ENCODE measurements around the gene FBXO30. TPM values are rescaled to one million over a fixed set of nuclear protein-coding genes. Genes with fewer than 3 reads are reported as not detected.

Gene FBXO30
- total and polyA plus RNA-seq, 9 of the 15 experiments (the other 6 are each of a cell fraction or from before 2014, with no cell fraction given), result 3.6 to 12.8 (median 7.1) TPM

DNA sequence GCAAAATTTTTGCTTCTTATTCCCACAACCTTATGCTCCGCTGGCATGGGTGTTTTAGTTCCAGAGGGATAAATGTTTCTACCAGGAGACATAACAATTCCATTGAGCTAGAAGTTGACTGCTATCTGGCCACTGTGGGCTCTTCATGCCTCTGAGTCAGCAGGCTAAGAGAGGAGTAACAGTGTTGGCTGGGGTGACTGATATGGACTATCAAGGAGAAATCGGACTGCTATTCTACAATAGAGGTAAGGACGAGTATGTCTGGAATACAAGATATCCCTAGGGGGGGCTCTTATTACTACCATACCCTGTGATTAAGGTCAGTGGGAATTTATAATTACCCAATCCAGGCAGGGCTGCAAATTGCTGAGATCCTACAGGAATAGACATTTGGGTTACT lies 26.9 kb downstream of the FBXO30 start (continued):
- no peak for TF ChIP-seq NEUROD1 (IDR thresholded peaks at IDR 0.05; ENCODE audit: borderline replicate concordance, low read depth, low read length, partially characterized antibody)
- TF ChIP-seq, protein P1, sequence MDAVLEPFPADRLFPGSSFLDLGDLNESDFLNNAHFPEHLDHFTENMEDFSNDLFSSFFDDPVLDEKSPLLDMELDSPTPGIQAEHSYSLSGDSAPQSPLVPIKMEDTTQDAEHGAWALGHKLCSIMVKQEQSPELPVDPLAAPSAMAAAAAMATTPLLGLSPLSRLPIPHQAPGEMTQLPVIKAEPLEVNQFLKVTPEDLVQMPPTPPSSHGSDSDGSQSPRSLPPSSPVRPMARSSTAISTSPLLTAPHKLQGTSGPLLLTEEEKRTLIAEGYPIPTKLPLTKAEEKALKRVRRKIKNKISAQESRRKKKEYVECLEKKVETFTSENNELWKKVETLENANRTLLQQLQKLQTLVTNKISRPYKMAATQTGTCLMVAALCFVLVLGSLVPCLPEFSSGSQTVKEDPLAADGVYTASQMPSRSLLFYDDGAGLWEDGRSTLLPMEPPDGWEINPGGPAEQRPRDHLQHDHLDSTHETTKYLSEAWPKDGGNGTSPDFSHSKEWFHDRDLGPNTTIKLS (IDR thresholded peaks at IDR 0.05; ENCODE audit: borderline replicate concordance, low read depth), result no peak
- no peak for TF ChIP-seq STAT5B (CRISPR knock-in tag; IDR thresholded peaks at IDR 0.05)
- no peak for TF ChIP-seq HNRNPH1 (optimal IDR thresholded peaks at IDR 0.05; ENCODE audit: low read depth, low read length)
- peak; percentile 91 for TF ChIP-seq SMARCA4 (IDR thresholded peaks at IDR 0.05)
- no peak for TF ChIP-seq KAT7 (CRISPR knock-in tag; IDR thresholded peaks at IDR 0.05; ENCODE audit: borderline replicate concordance)
- TF ChIP-seq, protein P2, sequence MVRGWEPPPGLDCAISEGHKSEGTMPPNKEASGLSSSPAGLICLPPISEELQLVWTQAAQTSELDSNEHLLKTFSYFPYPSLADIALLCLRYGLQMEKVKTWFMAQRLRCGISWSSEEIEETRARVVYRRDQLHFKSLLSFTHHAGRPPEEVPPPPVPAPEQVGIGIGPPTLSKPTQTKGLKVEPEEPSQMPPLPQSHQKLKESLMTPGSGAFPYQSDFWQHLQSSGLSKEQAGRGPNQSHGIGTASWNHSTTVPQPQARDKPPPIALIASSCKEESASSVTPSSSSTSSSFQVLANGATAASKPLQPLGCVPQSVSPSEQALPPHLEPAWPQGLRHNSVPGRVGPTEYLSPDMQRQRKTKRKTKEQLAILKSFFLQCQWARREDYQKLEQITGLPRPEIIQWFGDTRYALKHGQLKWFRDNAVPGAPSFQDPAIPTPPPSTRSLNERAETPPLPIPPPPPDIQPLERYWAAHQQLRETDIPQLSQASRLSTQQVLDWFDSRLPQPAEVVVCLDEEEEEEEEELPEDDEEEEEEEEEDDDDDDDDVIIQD (CRISPR knock-in tag; IDR thresholded peaks at IDR 0.05), result no peak
- peak; percentile 84 for TF ChIP-seq SMARCE1 (IDR thresholded peaks at IDR 0.05)
- peak; percentile 83 for TF ChIP-seq JUND (IDR thresholded peaks at IDR 0.05; ENCODE audit: borderline replicate concordance, low read depth, low read length)
- TF ChIP-seq JUND (tag; IDR thresholded peaks at IDR 0.05; ENCODE audit: borderline replicate concordance, low read depth, low read length), result peak; percentile 58; the same call in 2 of the 3 replicates
- no peak for TF ChIP-seq OTX1 (CRISPR knock-in tag; IDR thresholded peaks at IDR 0.05)
- TF ChIP-seq, protein P3, sequence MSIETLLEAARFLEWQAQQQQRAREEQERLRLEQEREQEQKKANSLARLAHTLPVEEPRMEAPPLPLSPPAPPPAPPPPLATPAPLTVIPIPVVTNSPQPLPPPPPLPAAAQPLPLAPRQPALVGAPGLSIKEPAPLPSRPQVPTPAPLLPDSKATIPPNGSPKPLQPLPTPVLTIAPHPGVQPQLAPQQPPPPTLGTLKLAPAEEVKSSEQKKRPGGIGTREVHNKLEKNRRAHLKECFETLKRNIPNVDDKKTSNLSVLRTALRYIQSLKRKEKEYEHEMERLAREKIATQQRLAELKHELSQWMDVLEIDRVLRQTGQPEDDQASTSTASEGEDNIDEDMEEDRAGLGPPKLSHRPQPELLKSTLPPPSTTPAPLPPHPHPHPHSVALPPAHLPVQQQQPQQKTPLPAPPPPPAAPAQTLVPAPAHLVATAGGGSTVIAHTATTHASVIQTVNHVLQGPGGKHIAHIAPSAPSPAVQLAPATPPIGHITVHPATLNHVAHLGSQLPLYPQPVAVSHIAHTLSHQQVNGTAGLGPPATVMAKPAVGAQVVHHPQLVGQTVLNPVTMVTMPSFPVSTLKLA (conservative IDR thresholded peaks at IDR 0.05), result no peak; a peak in 1 of 4 replicates
- TF ChIP-seq LARP7 (IDR thresholded peaks at IDR 0.05), result no peak
- TF ChIP-seq MTA2 (IDR thresholded peaks at IDR 0.05; ENCODE audit: low read depth), result peak; percentile 85
- no peak for TF ChIP-seq ZNF263 (CRISPR knock-in tag; IDR thresholded peaks at IDR 0.05; ENCODE audit: borderline replicate concordance)
- TF ChIP-seq, protein P4, sequence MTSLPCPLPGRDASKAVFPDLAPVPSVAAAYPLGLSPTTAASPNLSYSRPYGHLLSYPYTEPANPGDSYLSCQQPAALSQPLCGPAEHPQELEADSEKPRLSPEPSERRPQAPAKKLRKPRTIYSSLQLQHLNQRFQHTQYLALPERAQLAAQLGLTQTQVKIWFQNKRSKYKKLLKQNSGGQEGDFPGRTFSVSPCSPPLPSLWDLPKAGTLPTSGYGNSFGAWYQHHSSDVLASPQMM (CRISPR knock-in tag; IDR thresholded peaks at IDR 0.05), result no peak
- no peak for TF ChIP-seq NFE2L1 (tag; IDR thresholded peaks at IDR 0.05; ENCODE audit: borderline replicate concordance, low read depth)
- TF ChIP-seq ZNF445 (CRISPR knock-in tag; IDR thresholded peaks at IDR 0.05; ENCODE audit: low read depth), result 0 out of 2 replicates have a peak, but pooled peaks have one; percentile 15
- TF ChIP-seq KDM2B (CRISPR knock-in tag; IDR thresholded peaks at IDR 0.05), result no peak
- no peak for TF ChIP-seq ZNF239 (CRISPR knock-in tag; IDR thresholded peaks at IDR 0.05)
- TF ChIP-seq MAFF (IDR thresholded peaks at IDR 0.05; ENCODE audit: low read length), result peak; percentile 51; the same call in 1 of the 2 replicates
- peak in 1 of 2 experiments; percentile 43; a peak in 1 of 4 replicates for TF ChIP-seq RCOR1 (IDR thresholded peaks at IDR 0.05; ENCODE audit: borderline replicate concordance in 1 of 2, low read depth in 2 of 2, low read length in 2 of 2)
- peak; percentile 86 for TF ChIP-seq PML (IDR thresholded peaks at IDR 0.05; ENCODE audit: low read length)
- no peak for TF ChIP-seq ESRRA (IDR thresholded peaks at IDR 0.05; ENCODE audit: borderline replicate concordance, low read depth)
- no peak for TF ChIP-seq ZNF77 (CRISPR knock-in tag; IDR thresholded peaks at IDR 0.05)
- TF ChIP-seq ZNF57 (CRISPR knock-in tag; IDR thresholded peaks at IDR 0.05), result no peak
- no peak for TF ChIP-seq ZNF274 (IDR thresholded peaks at IDR 0.05; ENCODE audit: borderline replicate concordance, low read depth, low read length)

All from K562 (cell line).